Gastroesophageal sphincter (tissue), 4 donors: ENCODE results near the gene DCT. TPM values are rescaled to one million over a fixed set of nuclear protein-coding genes. Genes with fewer than 3 reads are reported as not detected.

Experiments
- ATAC-seq: fragments of 150-250 bp; one replicate; pipeline ENCODE4 v1.9.1; 2016; ENCODE audit warnings: mild to moderate bottlenecking, moderate library complexity
- H3K27ac ChIP-seq, 4 donors: fragments of 200-600 bp; sonication (generic) in 3 of 4; 1 replicate in 3 of 4; 2 replicates in 1 of 4; pipeline ENCODE4 v1.5.1; 2016 to 2019
- H3K27me3 ChIP-seq: fragments of 200-600 bp; sonication (generic); one replicate; pipeline ENCODE4 v1.5.1; 2019
- H3K36me3 ChIP-seq, 2 donors: fragments of 200-600 bp; sonication (generic); one replicate each; pipeline ENCODE4 v1.5.1; 2019; ENCODE audit warnings: control low read depth in 1 of 2
- H3K4me1 ChIP-seq, 3 donors: fragments of 200-600 bp; sonication (generic); 1 replicate in 2 of 3; 2 replicates in 1 of 3; pipeline ENCODE4 v1.5.1; 2016 to 2019; ENCODE audit warnings: control low read depth in 2 of 3
- H3K4me3 ChIP-seq, 2 donors: fragments of 200-600 bp; sonication (generic); one replicate each; pipeline ENCODE4 v1.5.1; 2019; ENCODE audit warnings: mild to moderate bottlenecking in 1 of 2, moderate library complexity in 1 of 2
- H3K9me3 ChIP-seq, 3 donors: fragments of 200-600 bp; sonication (generic); one replicate each; pipeline ENCODE4 v1.5.1; 2017 to 2019; ENCODE audit warnings: control low read depth in 2 of 3
- CTCF ChIP-seq, 4 experiments: fragments of 200-600 bp in 2 of 4; fragments of 450-650 bp in 2 of 4; sonication (generic) in 1 of 4; IDR thresholded peaks; one replicate each; pipeline ENCODE4 v1.5.1; 2017 to 2019; ENCODE audit warnings: antibody characterized with exemption in 4 of 4, mild to moderate bottlenecking in 2 of 4, moderate library complexity in 2 of 4
- EP300 ChIP-seq: sonication (generic); formaldehyde crosslinking; IDR thresholded peaks from one replicate; pipeline ENCODE4 v1.6.1; 2017; ENCODE audit warnings: antibody characterized with exemption, mild to moderate bottlenecking
- POLR2A ChIP-seq, 2 donors: fragments of 450-650 bp; IDR thresholded peaks; one replicate each; pipeline ENCODE4 v1.6.1; 2017; ENCODE audit warnings: antibody characterized with exemption in 2 of 2, mild to moderate bottlenecking in 2 of 2, moderate library complexity in 1 of 2
- POLR2AphosphoS5 ChIP-seq: sonication (generic); formaldehyde crosslinking; IDR thresholded peaks from one replicate; pipeline ENCODE4 v1.6.1; 2017; ENCODE audit warnings: antibody characterized with exemption
- WGBS, 2 donors: methylation state at CpG; one replicate each; pipeline ENCODE4 v1.1.5; 2018; ENCODE audit warnings: low coverage in 1 of 2; 5-methylcytosine and 5-hydroxymethylcytosine counted together
- total RNA-seq, 4 donors: library from RNA; depleted of rRNA; stranded (reverse); fragments of >200 nt; gene quantifications; one replicate each; pipeline ENCODE4 v1.1.0, GENCODE V29; 2016

The DCT gene
- total RNA-seq, 4 donors from 2014 or later: 0.13 to 0.31 (median 0.21) TPM

DNA sequence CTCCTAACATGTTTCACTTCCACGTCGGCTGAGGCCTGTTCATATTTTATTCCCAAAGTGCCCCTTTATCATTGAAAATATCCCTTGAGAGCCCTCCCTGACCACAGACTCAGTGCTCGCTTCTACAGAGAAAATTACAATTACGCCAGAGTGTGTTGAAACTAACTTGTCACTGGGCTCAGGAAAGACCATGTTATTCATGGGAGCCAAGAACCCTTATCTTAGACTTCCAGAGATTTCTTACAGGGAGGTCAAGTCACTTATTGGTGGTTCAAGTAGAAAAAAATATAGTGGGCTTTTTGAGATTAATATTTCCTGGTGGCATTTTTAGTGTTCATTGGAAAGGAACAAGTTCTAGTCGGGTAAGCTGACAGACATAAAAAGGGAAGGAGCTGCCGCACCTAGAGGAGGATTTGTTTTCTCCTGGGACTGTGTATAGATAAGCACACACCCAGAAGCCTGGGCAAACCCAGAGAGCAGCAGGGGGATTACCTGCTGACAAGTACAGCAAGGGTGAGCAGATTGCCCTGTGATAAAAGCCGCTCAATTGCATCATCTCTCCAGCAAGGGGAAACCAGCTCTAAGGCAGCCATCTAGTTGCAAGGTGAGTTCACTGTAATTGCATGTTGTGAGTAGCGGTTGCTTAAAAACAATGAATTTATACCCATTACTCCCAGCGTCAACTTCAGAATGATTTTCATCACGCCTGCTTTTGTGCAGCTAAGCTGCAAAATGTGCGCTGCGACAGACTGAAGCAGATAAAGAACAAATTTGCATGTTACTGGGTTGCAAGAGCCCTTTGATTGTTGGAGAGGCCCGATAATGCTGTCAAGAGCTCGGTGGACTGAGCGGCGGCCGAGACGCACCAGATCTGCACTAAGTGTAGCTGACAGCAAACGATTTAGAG is 46.2 kb downstream of the DCT start:
- H3K4me3 ChIP-seq: no peak overlapping the region
- no peaks in the 10 kb centered on the region for H3K27me3 ChIP-seq
- TF ChIP-seq POLR2AphosphoS5 (no peak), CTCF (IDR thresholded peaks at IDR 0.05) (no peak), EP300 (no peak), POLR2A (IDR thresholded peaks at IDR 0.05) (no peak)
- ATAC-seq: no peak
- no peaks in the 10 kb centered on the region for H3K9me3 ChIP-seq
- H3K36me3 ChIP-seq: no peaks in the 10 kb centered on the region
- H3K27ac ChIP-seq: no peak overlapping the region
- WGBS, 2 donors: 74 to 77% methylated on average over 15 to 16 of the region's 19 CpGs
- H3K4me1 ChIP-seq: no peaks in the 10 kb centered on the region

- Histone ChIP-seq H3K4me1 (no peaks in the 10 kb centered on the region), H3K27me3 (no peaks in the 10 kb centered on the region), H3K27ac (no peak overlapping the region), H3K9me3 (no peaks in the 10 kb centered on the region), H3K36me3 (no peaks in the 10 kb centered on the region), H3K4me3 (no peak overlapping the region)
- TF ChIP-seq POLR2AphosphoS5 (no peak), CTCF (IDR thresholded peaks at IDR 0.05) (no peak), POLR2A (IDR thresholded peaks at IDR 0.05) (no peak), EP300 (no peak)
- no peak for ATAC-seq
Observed at GRCh38 chr13:94431987-94432386, 47.5 kb downstream of the DCT start.

DNA sequence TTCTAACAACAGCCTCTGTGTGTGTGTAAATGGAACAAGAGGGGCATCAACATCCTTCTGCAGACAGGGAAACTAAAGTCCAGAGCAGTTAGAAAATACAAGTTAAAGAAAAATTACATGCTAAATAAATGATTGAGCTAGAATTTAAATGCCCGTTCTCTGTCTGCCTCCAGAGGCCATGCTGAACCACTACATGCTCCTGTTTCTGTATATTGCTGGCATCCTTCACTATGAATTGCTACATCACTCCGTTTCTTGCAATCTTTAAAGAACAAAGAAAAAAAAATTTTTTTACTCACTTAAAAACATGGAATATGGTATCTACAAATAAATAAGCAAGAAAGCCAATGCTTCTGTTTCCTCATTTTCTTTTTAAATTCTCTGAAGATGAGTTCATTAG is 47.9 kb downstream of the DCT start:
- no peak for ATAC-seq
- WGBS, 2 donors: 73 to 81% methylated on average over 2 of the region's 2 CpGs

GRCh38 chr13:94427313-94427953 is 52.0 kb downstream of the DCT start:
- Histone ChIP-seq H3K27me3 (no peaks in the 10 kb centered on the region), H3K36me3 (no peaks in the 10 kb centered on the region), H3K4me1 (no peaks in the 10 kb centered on the region), H3K9me3 (no peaks in the 10 kb centered on the region), H3K27ac (no peak overlapping the region), H3K4me3 (no peak overlapping the region)
- no peak for TF ChIP-seq POLR2AphosphoS5
- no peak for TF ChIP-seq POLR2A (IDR thresholded peaks at IDR 0.05)
- TF ChIP-seq CTCF (IDR thresholded peaks at IDR 0.05): no peak
- no peak for TF ChIP-seq EP300
- ATAC-seq: no peak
- WGBS, 2 donors: 51 to 79% methylated on average over 5 of the region's 5 CpGs

More for the DNA sequence above, 47.9 kb downstream of the DCT start:
- TF ChIP-seq EP300: no peak
- no peak for TF ChIP-seq POLR2A (IDR thresholded peaks at IDR 0.05)
- TF ChIP-seq POLR2AphosphoS5: no peak
- TF ChIP-seq CTCF (IDR thresholded peaks at IDR 0.05): no peak
- no peaks in the 10 kb centered on the region for H3K36me3 ChIP-seq
- H3K9me3 ChIP-seq: no peaks in the 10 kb centered on the region
- no peaks in the 10 kb centered on the region for H3K27me3 ChIP-seq
- no peak overlapping the region for H3K27ac ChIP-seq
- no peaks in the 10 kb centered on the region for H3K4me1 ChIP-seq
- no peak overlapping the region for H3K4me3 ChIP-seq
